SK-N-SH (cell line): ENCODE data around the gene LRRC27. TPM values are rescaled to one million over a fixed set of nuclear protein-coding genes. Genes with fewer than 3 reads are reported as not detected.

Source experiments
- CTCF ChIA-PET: fragments of 300-600, 350-600 bp; formaldehyde crosslinking; extraction: SDS; loops from one replicate; lab custom pipeline; 2021; lab: Yijun Ruan, JAX
- POLR2A ChIA-PET: fragments of 350-600 bp; sonication (Branson Sonifier 250); formaldehyde crosslinking; extraction: SDS; loops from one replicate; lab custom pipeline; 2020; ENCODE audit warnings: antibody characterized with exemption, inconsistent platforms; lab: Yijun Ruan, JAX
- DNase-seq: peaks from one replicate; pipeline ENCODE4 v3.0.0; 2012
- H2AFZ ChIP-seq: fragments of 200-600 bp; sonication (generic); 2 replicates; pipeline ENCODE4 v1.8.1; 2016; ENCODE audit warnings: antibody characterized with exemption, mild to moderate bottlenecking, low read depth
- H3F3A ChIP-seq: fragments of 200-600 bp; sonication (generic); replicated peaks from 2 replicates; pipeline ENCODE3; 2016; ENCODE audit warnings: antibody characterized with exemption, mild to moderate bottlenecking; ENCODE audit not compliant: insufficient read depth
- H3K27ac ChIP-seq, 2 experiments: fragments of 200-500 bp in 1 of 2; fragments of 200-600 bp in 1 of 2; sonication (Bioruptor generic) in 1 of 2; sonication (generic), shearing (Covaris generic) in 1 of 2; 2 replicates each; pipeline versions ENCODE4 v1.5.1 to v1.6.1; 2014 to 2016; ENCODE audit warnings: low read depth in 2 of 2, inconsistent platforms in 1 of 2, low read length in 1 of 2, mild to moderate bottlenecking in 1 of 2, mixed read lengths in 1 of 2
- H3K27me3 ChIP-seq: fragments of 200-600 bp; sonication (generic), shearing (Covaris generic); 2 replicates; pipeline ENCODE4 v1.6.1; 2016; ENCODE audit warnings: mixed run types; ENCODE audit not compliant: insufficient read depth
- H3K36me3 ChIP-seq, 2 experiments: fragments of 200-500 bp in 1 of 2; fragments of 200-600 bp in 1 of 2; sonication (Bioruptor generic) in 1 of 2; sonication (generic) in 1 of 2; replicated peaks in 1 of 2; 2 replicates each; pipeline versions ENCODE3 to v1.5.1; 2014 to 2016; ENCODE audit warnings: low read length in 1 of 2, mild to moderate bottlenecking in 1 of 2; ENCODE audit not compliant: insufficient read depth in 2 of 2, control insufficient read depth in 1 of 2
- H3K4me1 ChIP-seq, 2 experiments: fragments of 200-500 bp in 1 of 2; fragments of 200-600 bp in 1 of 2; sonication (Bioruptor generic) in 1 of 2; sonication (generic), shearing (Covaris generic) in 1 of 2; 2 replicates each; pipeline versions ENCODE4 v1.5.1 to v1.6.1; 2014 to 2016; ENCODE audit warnings: low read depth in 1 of 2, low read length in 1 of 2, mixed run types in 1 of 2; ENCODE audit not compliant: insufficient read depth in 2 of 2, control insufficient read depth in 1 of 2
- H3K4me2 ChIP-seq: fragments of 200-600 bp; sonication (generic), shearing (Covaris generic); 2 replicates; pipeline ENCODE4 v1.6.1; 2017; ENCODE audit warnings: mixed run types
- H3K4me3 ChIP-seq, 2 experiments: fragments of 200-500 bp in 1 of 2; fragments of 200-600 bp in 1 of 2; sonication (Bioruptor generic) in 1 of 2; sonication (generic), shearing (Covaris generic) in 1 of 2; 2 replicates each; pipeline versions ENCODE4 v1.5.1 to v1.8.1; 2014 to 2016; ENCODE audit warnings: low read depth in 2 of 2, inconsistent platforms in 1 of 2, low read length in 1 of 2, mild to moderate bottlenecking in 1 of 2, mixed read lengths in 1 of 2, moderate library complexity in 1 of 2
- H3K79me2 ChIP-seq: fragments of 200-600 bp; sonication (generic); 2 replicates; pipeline ENCODE4 v1.8.1; 2017; ENCODE audit warnings: mild to moderate bottlenecking; ENCODE audit not compliant: insufficient read depth
- H3K9ac ChIP-seq: fragments of 200-600 bp; sonication (generic); 2 replicates; pipeline ENCODE4 v1.6.1; 2017; ENCODE audit warnings: mixed run types
- H3K9me2 ChIP-seq: fragments of 200-600 bp; sonication (generic); 2 replicates; pipeline ENCODE4 v1.6.1; 2017; ENCODE audit warnings: mixed run types
- H3K9me3 ChIP-seq: fragments of 200-600 bp; sonication (generic); 2 replicates; pipeline ENCODE4 v1.6.1; 2017; ENCODE audit warnings: mixed run types, mild to moderate bottlenecking, moderate library complexity
- H4K20me1 ChIP-seq: fragments of 200-600 bp; sonication (generic); 2 replicates; pipeline ENCODE4 v1.6.1; 2017; ENCODE audit warnings: mild to moderate bottlenecking, mixed run types; ENCODE audit not compliant: insufficient read depth
- CTCF ChIP-seq: fragments of 200-600 bp; sonication (generic); IDR thresholded peaks from 2 replicates; pipeline ENCODE4 v1.6.1; 2017; ENCODE audit warnings: antibody characterized with exemption, mild to moderate bottlenecking, moderate library complexity
- FOSL2 ChIP-seq: IDR thresholded peaks from 2 replicates; pipeline ENCODE4 v1.4.0; 2012; ENCODE audit warnings: low read depth, mild to moderate bottlenecking, moderate library complexity, borderline replicate concordance
- FOXJ3 ChIP-seq: sonication (generic); formaldehyde crosslinking; IDR thresholded peaks from 2 replicates; pipeline ENCODE4 v1.5.1; 2020; ENCODE audit warnings: mild to moderate bottlenecking, missing genetic modification reagents
- NFIC ChIP-seq: IDR thresholded peaks from 2 replicates; pipeline ENCODE4 v1.4.0; 2012; ENCODE audit warnings: borderline replicate concordance
- POLR2AphosphoS5 ChIP-seq: IDR thresholded peaks from 2 replicates; pipeline ENCODE4 v1.6.1; 2012; ENCODE audit warnings: low read depth, low read length
- USF1 ChIP-seq: IDR thresholded peaks from 2 replicates; pipeline ENCODE4 v1.4.0; 2012; ENCODE audit warnings: low read depth, borderline replicate concordance
- USF2 ChIP-seq: fragments of 150-350 bp; IDR thresholded peaks from 2 replicates; pipeline ENCODE4 v1.6.1; 2017; ENCODE audit warnings: antibody characterized with exemption, low read length, low read depth, borderline replicate concordance
- YY1 ChIP-seq: IDR thresholded peaks from 2 replicates; pipeline ENCODE4 v1.4.0; 2012; ENCODE audit warnings: low read depth, mild to moderate bottlenecking
- ZBTB33 ChIP-seq: IDR thresholded peaks from 2 replicates; pipeline ENCODE4 v1.4.0; 2012; ENCODE audit warnings: low read depth, borderline replicate concordance
- WGBS: methylation state at CpG from one replicate; pipeline ENCODE4 v1.1.6; 2017; ENCODE audit warnings: low lambda C conversion rate; 5-methylcytosine and 5-hydroxymethylcytosine counted together
- polyA plus RNA-seq, 3 experiments: library from polyadenylated mRNA; depleted of rRNA; stranded (reverse); fragments of >200 nt; gene quantifications; 2 replicates each; pipeline ENCODE4 v1.2.3, GENCODE V29; 2012

The LRRC27 gene
- polyA plus RNA-seq, 1 of the 3 experiments (the other 2 are of a cell fraction) = 10.0 TPM

GRCh38 chr10:132304756-132305509, 27.1 kb upstream of the LRRC27 start:
- POLR2A ChIA-PET = no interaction called here
- no peaks in the 10 kb centered on the region for H3K9me2 ChIP-seq

GRCh38 chr10:132305654-132306342, 26.2 kb upstream of the LRRC27 start:
- Histone ChIP-seq H3K27me3 (no peaks in the 10 kb centered on the region), H3K4me1 (peaks cover 0 to 32% of the 10 kb centered on the region in 2 experiments; a peak in 1 of 4 replicates), H2AFZ (no peak overlapping the region), H3K79me2 (0 out of 2 replicates have a peak, but pooled peaks cover 5% of the 10 kb centered on the region), H3K9me3 (no peaks in the 10 kb centered on the region), H3K27ac (no peak overlapping the region), H3K4me2 (no peak overlapping the region), H4K20me1 (no peaks in the 10 kb centered on the region), H3K9me2 (no peaks in the 10 kb centered on the region), H3K36me3 (peaks cover 0 to 4% of the 10 kb centered on the region in 2 experiments), H3K4me3 (no peak overlapping the region), H3K9ac (no peak overlapping the region), H3F3A (no peaks in the 10 kb centered on the region)
- no peak for TF ChIP-seq NFIC
- no peak for TF ChIP-seq USF1
- no peak for TF ChIP-seq POLR2AphosphoS5
- no peak for TF ChIP-seq FOSL2
- no peak for TF ChIP-seq ZBTB33
- TF ChIP-seq USF2 = no peak
- no peak for TF ChIP-seq YY1
- ChIA-PET POLR2A (interaction anchor here (0.6 kb wide), 1 partner anchor 115 kb away, joined by 3 read pairs; no protein-coding TSS in a partner anchor), CTCF (interaction anchor here (1.0 kb wide), 2 partner anchors 12 to 18 kb away, joined by 3 read pairs; no protein-coding TSS in a partner anchor)
- DNase-seq = no peak
- WGBS = 92% methylated on average over 19 of the region's 22 CpGs

More at GRCh38 chr10:132304756-132305509, 27.1 kb upstream of the LRRC27 start:
- no peaks in the 10 kb centered on the region for H4K20me1 ChIP-seq
- no peak overlapping the region for H3K4me3 ChIP-seq
- H3K27me3 ChIP-seq = no peaks in the 10 kb centered on the region
- H3F3A ChIP-seq = no peaks in the 10 kb centered on the region
- WGBS = 90% methylated on average over 13 of the region's 21 CpGs
- CTCF ChIA-PET = no interaction called here
- H3K79me2 ChIP-seq = 0 out of 2 replicates have a peak, but pooled peaks cover 5% of the 10 kb centered on the region
- no peak overlapping the region for H2AFZ ChIP-seq
- peaks cover 0 to 40% of the 10 kb centered on the region in 2 experiments; a peak in 1 of 4 replicates for H3K4me1 ChIP-seq
- TF ChIP-seq FOXJ3 (CRISPR knock-in tag) (no peak), CTCF (no peak)
- H3K9me3 ChIP-seq = no peaks in the 10 kb centered on the region
- H3K9ac ChIP-seq = no peak overlapping the region
- no peak for DNase-seq
- H3K36me3 ChIP-seq = peaks cover 0 to 4% of the 10 kb centered on the region in 2 experiments
- no peak overlapping the region for H3K27ac ChIP-seq
- no peak overlapping the region for H3K4me2 ChIP-seq
